Mammary epithelial cell (primary cell): ENCODE results near the gene ITGB2.

Source experiments
- EZH2 ChIP-seq: IDR thresholded peaks from 2 replicates; pipeline ENCODE4 v1.6.1; 2012; ENCODE audit warnings: low read length, inconsistent platforms, borderline replicate concordance
- TF ChIP-seq, protein P1 (sequence below), 2 donors: IDR thresholded peaks in 1 of 2; conservative IDR thresholded peaks in 1 of 2; 2 replicates each; pipeline ENCODE4 v1.5.1; 2011 to 2012; ENCODE audit warnings: inconsistent platforms in 2 of 2, low read length in 2 of 2, mild to moderate bottlenecking in 2 of 2, control low read depth in 1 of 2, low read depth in 1 of 2; ENCODE audit not compliant: insufficient read depth in 1 of 2; ENCODE audit errors: extremely low read depth in 1 of 2

GRCh38 chr21:44957047-44957831 lies 36.5 kb upstream of the ITGB2 start:
- TF ChIP-seq, protein P1, sequence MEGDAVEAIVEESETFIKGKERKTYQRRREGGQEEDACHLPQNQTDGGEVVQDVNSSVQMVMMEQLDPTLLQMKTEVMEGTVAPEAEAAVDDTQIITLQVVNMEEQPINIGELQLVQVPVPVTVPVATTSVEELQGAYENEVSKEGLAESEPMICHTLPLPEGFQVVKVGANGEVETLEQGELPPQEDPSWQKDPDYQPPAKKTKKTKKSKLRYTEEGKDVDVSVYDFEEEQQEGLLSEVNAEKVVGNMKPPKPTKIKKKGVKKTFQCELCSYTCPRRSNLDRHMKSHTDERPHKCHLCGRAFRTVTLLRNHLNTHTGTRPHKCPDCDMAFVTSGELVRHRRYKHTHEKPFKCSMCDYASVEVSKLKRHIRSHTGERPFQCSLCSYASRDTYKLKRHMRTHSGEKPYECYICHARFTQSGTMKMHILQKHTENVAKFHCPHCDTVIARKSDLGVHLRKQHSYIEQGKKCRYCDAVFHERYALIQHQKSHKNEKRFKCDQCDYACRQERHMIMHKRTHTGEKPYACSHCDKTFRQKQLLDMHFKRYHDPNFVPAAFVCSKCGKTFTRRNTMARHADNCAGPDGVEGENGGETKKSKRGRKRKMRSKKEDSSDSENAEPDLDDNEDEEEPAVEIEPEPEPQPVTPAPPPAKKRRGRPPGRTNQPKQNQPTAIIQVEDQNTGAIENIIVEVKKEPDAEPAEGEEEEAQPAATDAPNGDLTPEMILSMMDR (conservative IDR thresholded peaks at IDR 0.05 in 1 of 2, IDR thresholded peaks at IDR 0.05 in 1 of 2; ENCODE audit: extremely low read depth in 1 of 2, insufficient read depth in 1 of 2, low read depth in 1 of 2, low read length in 2 of 2) = no peak
- TF ChIP-seq EZH2 = no peak
